Renal pelvis (tissue), 12 donors: ENCODE data around the gene GBX2. TPM values are rescaled to one million over a fixed set of nuclear protein-coding genes. Genes with fewer than 3 reads are reported as not detected.

ENCODE experiments used
- DNase-seq: peaks from one replicate; pipeline ENCODE4 v3.0.0-alpha.2; 2013
- long read RNA-seq, 16 experiments: transcript quantifications; one replicate each; lab custom pipeline, GENCODE V29; 2026
- polyA plus RNA-seq, 3 donors: library from polyadenylated mRNA; unstranded; fragments of 120-200 nt; gene quantifications; one replicate each; pipeline ENCODE4 v1.2.1, GENCODE V29; 2013; ENCODE audit not compliant: insufficient read length in 3 of 3

The GBX2 gene
- under 1 TPM; 0.39 to 0.61 (median 0.44) TPM for polyA plus RNA-seq
- long read RNA-seq, donor 1, partial matches to known transcripts: 0 of 1 reads
- long read RNA-seq, donor 1, other reads (novel, unspliced or antisense): 0 of 1 reads
- long read RNA-seq, donor 2, partial matches to known transcripts: 0 of 2 reads
- long read RNA-seq, donor 2, other reads (novel, unspliced or antisense): 0 of 2 reads
- long read RNA-seq, donor 3, partial matches to known transcripts: 0 of 1 reads
- long read RNA-seq, donor 3, other reads (novel, unspliced or antisense): 0 of 1 reads
- long read RNA-seq, donor 4: 0 reads
- long read RNA-seq, donor 5: 0 reads
- long read RNA-seq, donor 6, partial matches to known transcripts: 0 of 1 reads
- long read RNA-seq, donor 6, other reads (novel, unspliced or antisense): 0 of 1 reads
- long read RNA-seq, donor 7: 0 reads
- long read RNA-seq, donor 8: 0 reads
- long read RNA-seq, donor 9: 0 reads
- long read RNA-seq, donor 10: 0 reads
- long read RNA-seq, donor 11, partial matches to known transcripts: 0 of 1 reads
- long read RNA-seq, donor 11, other reads (novel, unspliced or antisense): 0 of 1 reads
- long read RNA-seq, donor 12: 0 reads
- long read RNA-seq, donor 13: 0 reads
- long read RNA-seq, donor 14: 0 reads
- long read RNA-seq, donor 15: 0 reads
- long read RNA-seq, donor 16: 0 reads

GRCh38 chr2:236168110-236169080 is at the start of gene GBX2:
Gene GBX2 (minus strand): TSS chr2:236168386. CDS start chr2:236167971, 415 bp downstream.
- peak; percentile 79 for DNase-seq

DNA sequence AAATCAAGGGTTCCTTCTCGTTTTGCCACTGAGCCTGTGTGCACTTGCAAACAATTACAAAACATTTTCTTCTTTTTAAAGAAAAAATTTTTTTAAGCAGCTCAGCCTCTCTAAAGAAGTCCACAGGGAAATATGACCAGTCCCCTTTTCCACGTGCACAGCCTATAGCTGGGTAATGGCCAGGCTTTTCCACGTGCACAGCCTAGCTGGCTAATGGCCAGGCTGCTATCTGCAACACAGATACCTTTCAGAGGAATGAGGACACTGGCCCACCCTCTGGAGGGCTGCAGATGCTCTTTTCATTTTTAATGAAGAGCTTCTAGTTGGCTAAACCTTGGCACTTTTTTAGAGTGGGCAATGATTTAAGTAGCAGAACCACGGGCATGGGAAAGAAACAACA is 49.7 kb upstream of the GBX2 start:
- DNase-seq: no peak

DNA sequence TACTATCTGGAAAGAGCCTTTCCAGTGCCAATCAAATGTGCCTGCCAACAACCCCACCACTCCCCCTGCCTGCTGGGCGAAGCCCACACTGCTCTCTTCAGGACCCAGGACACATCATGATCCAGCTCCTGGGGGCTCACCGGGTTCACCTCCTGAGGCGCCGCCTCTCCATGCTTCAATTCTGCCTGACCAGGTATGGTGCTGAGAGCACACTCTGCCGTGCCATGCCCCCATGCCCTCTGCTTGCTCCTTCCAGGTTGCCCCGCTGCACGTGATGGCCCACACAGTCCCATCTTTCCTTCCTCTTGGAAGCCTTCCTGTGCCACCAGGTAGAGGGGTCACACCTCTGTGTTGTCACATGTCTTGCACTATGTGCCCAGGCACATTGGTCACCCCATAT is 48.5 kb upstream of the GBX2 start:
- DNase-seq: no peak

DNA sequence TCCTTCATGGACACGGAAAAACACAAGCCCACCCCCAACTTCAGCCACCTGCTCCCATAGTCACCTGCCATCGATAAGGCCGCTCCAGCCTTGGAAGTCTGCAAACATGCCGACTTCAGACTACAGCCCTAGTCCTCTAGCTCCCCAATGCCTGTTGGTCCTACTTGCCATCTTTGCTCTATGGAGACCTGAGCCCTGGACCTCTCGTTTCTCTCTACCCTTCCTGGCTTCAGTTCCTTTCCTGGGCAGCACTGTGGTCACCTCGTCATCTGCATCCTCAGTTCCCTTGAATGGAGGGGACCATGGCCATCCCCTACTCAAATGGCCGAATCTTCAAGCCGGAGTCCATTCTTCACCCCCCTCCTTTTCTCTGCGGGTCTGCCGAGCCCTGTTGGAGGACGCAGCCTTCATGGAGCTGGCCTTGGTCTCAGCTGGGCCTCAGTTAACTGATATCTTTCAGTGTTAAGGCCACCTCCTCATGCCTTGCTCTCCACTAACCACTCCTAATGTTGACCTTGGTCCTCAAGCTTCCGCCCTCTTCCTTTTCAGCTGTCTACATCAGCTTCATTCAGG is 47.7 kb upstream of the GBX2 start:
- no peak for DNase-seq

DNA sequence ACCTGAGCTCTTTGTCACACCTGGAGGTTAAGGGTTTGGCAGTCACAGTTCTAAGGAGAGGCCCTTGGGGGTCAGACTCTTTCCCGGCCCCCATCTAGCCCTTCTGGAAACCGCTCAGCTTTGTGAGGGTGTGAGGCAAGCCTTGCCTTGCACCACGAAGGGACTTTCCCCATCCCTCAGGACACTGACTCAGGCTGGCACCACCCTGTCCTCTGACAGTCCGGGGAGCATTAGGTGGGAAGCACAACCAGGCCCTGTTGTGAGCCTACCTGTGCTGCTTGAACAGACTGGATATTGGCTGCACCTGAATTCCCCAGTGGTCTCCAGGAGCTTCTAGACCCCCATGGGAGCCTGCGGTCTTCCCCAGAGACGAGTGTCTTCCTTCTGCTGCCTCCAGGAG is 47.0 kb upstream of the GBX2 start:
- DNase-seq: no peak

- no peak for DNase-seq
These were observed 46.3 kb upstream of the GBX2 start for GRCh38 chr2:236214376-236214995.

- peak; percentile 17 for DNase-seq
These were observed 43.1 kb upstream of the GBX2 start for GRCh38 chr2:236211296-236211695.

DNA sequence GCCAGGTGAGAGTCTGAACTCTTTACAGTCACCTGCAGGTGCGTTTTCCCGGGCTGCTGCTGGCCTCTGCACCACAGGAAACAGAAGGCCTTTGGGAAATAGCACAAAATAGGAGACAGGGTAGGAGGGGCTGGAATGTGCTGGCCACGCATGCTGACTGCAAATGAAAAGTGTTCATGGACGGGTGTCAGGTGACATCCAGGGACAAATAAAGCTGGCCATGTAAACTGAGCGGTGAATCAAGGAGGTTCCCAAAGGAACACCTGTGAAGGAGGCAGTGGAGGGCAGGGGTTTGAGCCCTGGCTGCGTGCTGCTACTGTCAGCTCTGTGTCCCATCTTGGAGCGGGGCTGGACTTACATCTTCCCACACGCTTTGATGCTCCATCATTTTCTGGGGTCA is 42.4 kb upstream of the GBX2 start:
- no peak for DNase-seq

DNA sequence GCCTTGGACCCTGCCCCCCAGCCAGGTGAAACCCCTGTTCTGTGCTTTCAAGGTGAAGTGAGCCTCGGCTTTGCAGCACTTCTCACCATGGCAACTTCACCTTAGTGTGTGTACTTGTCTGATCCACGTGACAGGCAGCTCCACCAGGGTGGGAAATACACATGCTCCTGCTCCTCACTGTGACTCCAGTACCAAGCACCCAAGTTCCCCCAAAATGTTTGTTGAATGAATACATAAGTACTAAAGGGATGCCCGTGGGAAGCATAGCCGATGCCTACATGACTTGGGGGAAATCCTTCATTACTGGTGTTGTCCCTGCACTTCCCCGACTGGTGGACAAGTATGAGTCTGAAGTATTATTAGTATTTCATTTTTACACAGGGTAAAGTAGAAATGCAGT is 41.8 kb upstream of the GBX2 start:
- no peak for DNase-seq

GRCh38 chr2:236209535-236209934 is 41.3 kb upstream of the GBX2 start:
- DNase-seq: no peak

GRCh38 chr2:236208019-236208926 is 40.1 kb upstream of the GBX2 start:
- DNase-seq: no peak

DNA sequence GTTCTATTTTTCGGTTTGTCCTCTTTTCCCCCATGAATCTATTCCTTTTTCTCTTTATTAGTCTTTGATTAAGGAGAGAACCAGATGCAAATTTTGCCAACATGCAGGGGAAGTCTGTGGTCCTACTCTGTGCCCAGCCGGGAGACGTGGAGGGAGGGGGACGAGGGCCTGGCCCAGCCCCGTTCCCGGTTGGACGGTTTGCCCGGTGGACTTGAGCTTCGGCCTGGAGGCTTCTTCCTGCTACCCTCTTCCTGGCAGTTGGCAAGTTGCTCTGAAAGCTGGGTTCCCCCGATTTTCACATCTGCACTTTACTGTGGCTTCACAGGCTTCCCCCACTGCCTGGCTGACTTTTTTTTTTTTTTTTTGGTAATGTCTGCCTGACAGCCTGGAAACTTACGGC is 39.3 kb upstream of the GBX2 start:
- DNase-seq: no peak

DNA sequence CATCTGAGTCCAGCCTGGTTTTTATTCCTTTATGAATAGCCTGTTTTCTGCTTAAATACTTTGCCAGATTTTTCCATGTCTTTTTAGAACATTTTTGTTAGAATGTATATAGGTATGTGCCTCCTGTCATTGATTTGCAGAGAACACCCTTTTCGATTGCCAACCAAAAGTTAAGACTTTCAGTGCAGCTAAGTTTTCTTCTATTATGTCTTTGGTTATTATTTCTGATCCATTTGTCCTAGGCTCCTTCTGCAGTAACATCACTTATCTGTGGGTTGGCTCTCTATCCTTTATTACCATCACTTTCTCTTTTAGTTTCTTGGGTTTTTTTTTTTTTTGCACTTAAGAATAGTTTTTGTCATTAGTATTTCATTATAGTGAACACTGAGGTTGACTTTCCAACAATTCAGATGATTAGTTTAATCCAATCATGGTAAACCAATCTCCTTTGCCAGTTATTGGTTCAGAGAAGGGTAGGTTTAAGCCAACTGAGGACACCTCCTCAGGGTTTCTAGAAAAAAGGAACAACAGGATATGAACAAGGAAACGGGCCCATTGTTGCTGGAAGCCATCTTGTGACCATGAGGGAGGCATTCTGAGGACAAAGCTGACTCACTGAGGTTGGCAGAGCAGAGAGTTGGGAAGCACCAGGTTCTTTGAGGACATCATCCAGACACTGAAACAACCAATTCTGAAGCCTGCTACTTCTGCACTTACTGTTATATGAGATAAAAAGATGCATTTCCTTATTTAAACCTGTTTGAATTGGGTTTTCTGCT is 37.9 kb upstream of the GBX2 start:
- DNase-seq: no peak

- no peak for DNase-seq
These were observed 36.8 kb upstream of the GBX2 start for GRCh38 chr2:236204953-236205352.

DNA sequence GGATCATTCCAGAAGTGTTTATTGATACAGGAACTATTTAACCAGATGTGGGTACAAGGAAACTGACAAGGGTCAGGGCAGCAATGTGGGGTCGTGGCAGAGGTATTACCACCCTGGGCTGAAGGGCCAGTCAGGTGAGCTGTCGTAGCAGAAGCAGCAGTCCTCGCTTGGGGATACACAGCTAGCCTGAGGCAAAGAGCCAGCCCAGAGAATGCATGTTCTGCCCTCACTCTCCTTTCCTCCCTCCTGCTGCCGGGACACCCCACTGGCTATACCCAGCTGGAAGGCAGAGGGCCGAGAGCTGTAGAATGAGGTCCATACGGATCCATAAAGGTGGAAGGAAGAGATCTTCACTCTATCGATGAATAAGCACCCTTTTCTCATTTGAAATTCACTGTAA is 32.2 kb upstream of the GBX2 start:
- DNase-seq: no peak

GRCh38 chr2:236196366-236196765 is 28.2 kb upstream of the GBX2 start:
- DNase-seq: no peak

GRCh38 chr2:236195726-236196125 is 27.5 kb upstream of the GBX2 start:
- no peak for DNase-seq

- no peak for DNase-seq
These were observed 26.6 kb upstream of the GBX2 start for GRCh38 chr2:236194786-236195185.

DNA sequence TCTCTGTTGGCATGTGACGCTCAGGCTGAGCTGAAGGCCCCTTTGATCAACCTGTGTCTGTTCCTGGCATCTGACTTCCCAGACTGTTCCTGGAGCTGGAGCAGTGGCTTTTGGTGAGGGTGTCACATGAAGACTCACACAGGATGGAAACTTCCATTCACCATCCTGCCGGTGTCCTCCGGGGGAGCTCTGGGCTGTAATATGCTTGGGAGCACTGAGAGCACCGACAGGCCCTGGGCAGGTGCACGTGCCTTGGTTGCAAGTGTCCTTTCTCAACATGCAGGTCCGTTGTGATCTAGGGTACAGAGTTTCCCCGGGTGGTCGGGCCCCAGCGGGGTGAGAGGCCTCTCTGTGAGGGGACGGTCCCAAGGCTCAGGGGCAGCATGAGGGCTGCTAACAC is 24.8 kb upstream of the GBX2 start:
- no peak for DNase-seq

- DNase-seq: no peak
These were observed 22.5 kb upstream of the GBX2 start for GRCh38 chr2:236190674-236191073.
